ENCODE measurements around the gene SYNJ1. TPM values are rescaled to one million over a fixed set of nuclear protein-coding genes. Genes with fewer than 3 reads are reported as not detected.
"Not testable (repeated sequence)": the region's sequence is repeated elsewhere in the genome, so short reads cannot be mapped to it uniquely, and the experiment has no call there.

The SYNJ1 gene
- total RNA-seq = 25.2 TPM

- peak; percentile 99 for ATAC-seq
- peak; percentile 96 for DNase-seq (ENCODE audit: low spot score)
- intact Hi-C loops (cut with DNase I) = no loop called here
Measured at GRCh38 chr21:32727687-32728455, at the start of gene SYNJ1. Gene SYNJ1 (minus strand): TSS chr21:32728013. CDS start chr21:32726895, 1,118 bp downstream.

- ATAC-seq (no peak), DNase-seq (ENCODE audit: low spot score) (no peak)
- intact Hi-C loops (cut with DNase I) = no loop called here
Measured at GRCh38 chr21:32777269-32777668, 49.5 kb upstream of the SYNJ1 start.

GRCh38 chr21:32776743-32777142 lies 48.9 kb upstream of the SYNJ1 start:
- DNase-seq (ENCODE audit: low spot score) (no peak), ATAC-seq (no peak)
- intact Hi-C loops (cut with DNase I) = no loop called here

- intact Hi-C loops (cut with DNase I); DNase-seq (ENCODE audit: low spot score): not testable (repeated sequence)
Measured at GRCh38 chr21:32773048-32773344, 45.2 kb upstream of the SYNJ1 start.

GRCh38 chr21:32772281-32773047 lies 44.7 kb upstream of the SYNJ1 start:
- intact Hi-C loops (cut with DNase I) = no loop called here
- ATAC-seq (no peak), DNase-seq (ENCODE audit: low spot score) (no peak)

More at GRCh38 chr21:32773048-32773344, 45.2 kb upstream of the SYNJ1 start:
- not testable (repeated sequence) for ATAC-seq

- DNase-seq (ENCODE audit: low spot score) (peak; percentile 73), ATAC-seq (peak; percentile 8)
- intact Hi-C loops (cut with DNase I) = no loop called here
Measured at GRCh38 chr21:32770871-32771523, 43.2 kb upstream of the SYNJ1 start.

GRCh38 chr21:32768530-32768929 lies 40.7 kb upstream of the SYNJ1 start:
- DNase-seq (ENCODE audit: low spot score) (no peak), ATAC-seq (no peak)
- intact Hi-C loops (cut with DNase I) = no loop called here

GRCh38 chr21:32765058-32765457 lies 37.2 kb upstream of the SYNJ1 start:
- ATAC-seq (no peak), DNase-seq (ENCODE audit: low spot score) (no peak)
- intact Hi-C loops (cut with DNase I) = no loop called here

GRCh38 chr21:32764186-32764585 lies 36.4 kb upstream of the SYNJ1 start:
- ATAC-seq (no peak), DNase-seq (ENCODE audit: low spot score) (no peak)
- intact Hi-C loops (cut with DNase I) = no loop called here

GRCh38 chr21:32757804-32758203 lies 30.0 kb upstream of the SYNJ1 start:
- intact Hi-C loops (cut with DNase I) = no loop called here
- ATAC-seq (no peak), DNase-seq (ENCODE audit: low spot score) (no peak)

- DNase-seq (ENCODE audit: low spot score) (no peak), ATAC-seq (no peak)
- intact Hi-C loops (cut with DNase I) = no loop called here
Measured at GRCh38 chr21:32756096-32756495, 28.3 kb upstream of the SYNJ1 start.

- intact Hi-C loops (cut with DNase I) = no loop called here
- DNase-seq (ENCODE audit: low spot score) (no peak), ATAC-seq (no peak)
Measured at GRCh38 chr21:32753818-32754585, 26.2 kb upstream of the SYNJ1 start.

GRCh38 chr21:32750405-32750804 lies 22.6 kb upstream of the SYNJ1 start:
- DNase-seq (ENCODE audit: low spot score) = no peak
- ATAC-seq = no peak
- intact Hi-C loops (cut with DNase I) = no loop called here

- ATAC-seq = no peak
Measured at GRCh38 chr21:32749662-32750061, 21.8 kb upstream of the SYNJ1 start.

GRCh38 chr21:32748529-32748928 lies 20.7 kb upstream of the SYNJ1 start:
- no peak for DNase-seq (ENCODE audit: low spot score)
- intact Hi-C loops (cut with DNase I) = no loop called here

More at GRCh38 chr21:32749662-32750061, 21.8 kb upstream of the SYNJ1 start:
- DNase-seq (ENCODE audit: low spot score) = no peak
- intact Hi-C loops (cut with DNase I) = no loop called here

GRCh38 chr21:32747396-32747795 lies 19.6 kb upstream of the SYNJ1 start:
- intact Hi-C loops (cut with DNase I) = no loop called here
- no peak for ATAC-seq
- DNase-seq (ENCODE audit: low spot score) = no peak

More at GRCh38 chr21:32748529-32748928, 20.7 kb upstream of the SYNJ1 start:
- no peak for ATAC-seq

GRCh38 chr21:32746711-32747110 lies 18.9 kb upstream of the SYNJ1 start:
- intact Hi-C loops (cut with DNase I); ATAC-seq; DNase-seq (ENCODE audit: low spot score): not testable (repeated sequence)

GRCh38 chr21:32742396-32742795 lies 14.6 kb upstream of the SYNJ1 start:
- ATAC-seq = no peak
- no peak for DNase-seq (ENCODE audit: low spot score)
- intact Hi-C loops (cut with DNase I) = no loop called here

- no peak for DNase-seq (ENCODE audit: low spot score)
- intact Hi-C loops (cut with DNase I) = no loop called here
- ATAC-seq = no peak
Measured at GRCh38 chr21:32741336-32741735, 13.5 kb upstream of the SYNJ1 start.
